ENCODE measurements around the gene NME3.
"Not testable (repeated sequence)": the region's sequence is repeated elsewhere in the genome, so short reads cannot be mapped to it uniquely, and the experiment has no call there.

Gene NME3

DNA sequence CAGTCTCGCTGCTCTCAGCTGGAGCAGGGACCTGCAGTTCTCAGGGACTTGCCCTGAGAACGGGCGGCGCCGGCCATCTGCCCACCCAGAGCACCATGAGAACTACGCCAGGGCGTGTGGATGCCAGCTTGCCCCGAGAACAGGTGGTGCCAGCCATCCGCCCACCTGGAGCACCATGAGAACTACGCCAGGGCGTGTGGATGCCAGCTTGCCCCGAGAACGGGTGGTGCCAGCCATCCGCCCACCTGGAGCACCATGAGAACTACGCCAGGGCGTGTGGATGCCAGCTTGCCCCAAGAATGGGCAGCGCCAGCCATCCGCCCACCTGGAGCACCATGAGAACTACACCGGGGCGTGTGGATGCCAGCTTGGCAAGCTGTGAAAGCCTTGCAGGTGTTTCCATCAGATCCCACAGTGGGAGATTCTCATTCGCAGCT is 38.8 kb downstream of the NME3 start:
- not testable (repeated sequence) for H3K27me3 ChIP-seq (ENCODE audit: control insufficient read depth, insufficient read depth, low read length); H3K4me1 ChIP-seq (ENCODE audit: control insufficient read depth, insufficient read depth, low read length); H3K9me3 ChIP-seq (ENCODE audit: control insufficient read depth, insufficient read depth, low read length); H3K4me3 ChIP-seq (ENCODE audit: low read depth, low read length); H3K9ac ChIP-seq (ENCODE audit: low read depth, low read length)
- peaks cover 25% of the 10 kb centered on the region for H3K36me3 ChIP-seq (ENCODE audit: control insufficient read depth, insufficient read depth, low read length)

GRCh38 chr16:1732071-1732470 is 39.3 kb downstream of the NME3 start:
- no peaks in the 10 kb centered on the region for H3K4me1 ChIP-seq (ENCODE audit: control insufficient read depth, insufficient read depth, low read length)
- peaks cover 25% of the 10 kb centered on the region for H3K36me3 ChIP-seq (ENCODE audit: control insufficient read depth, insufficient read depth, low read length)
- H3K9ac ChIP-seq (ENCODE audit: low read depth, low read length): no peak overlapping the region
- H3K4me3 ChIP-seq (ENCODE audit: low read depth, low read length): no peak overlapping the region
- H3K9me3 ChIP-seq (ENCODE audit: control insufficient read depth, insufficient read depth, low read length): no peaks in the 10 kb centered on the region
- H3K27me3 ChIP-seq (ENCODE audit: control insufficient read depth, insufficient read depth, low read length): no peaks in the 10 kb centered on the region

DNA sequence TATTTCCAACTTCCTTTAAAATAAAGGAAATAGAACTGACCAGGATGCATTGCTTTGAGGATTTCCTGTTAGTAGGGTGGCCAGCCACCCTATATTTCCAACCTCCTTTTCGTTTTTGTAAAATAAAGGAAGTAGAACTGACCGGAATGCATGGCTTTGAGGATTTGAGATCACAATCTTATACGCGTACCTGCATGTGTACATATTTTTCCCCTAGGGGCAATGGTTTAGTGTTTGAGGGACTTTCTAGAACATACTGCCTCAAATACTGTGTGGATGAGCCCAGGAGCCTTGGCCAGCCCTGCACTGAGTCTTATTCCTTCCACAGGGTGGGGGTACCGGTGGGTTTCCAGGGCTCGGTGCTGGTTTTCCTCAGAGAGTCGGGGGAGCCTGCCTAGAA is 39.7 kb downstream of the NME3 start:
- peaks cover 25% of the 10 kb centered on the region for H3K36me3 ChIP-seq (ENCODE audit: control insufficient read depth, insufficient read depth, low read length)
- no peaks in the 10 kb centered on the region for H3K9me3 ChIP-seq (ENCODE audit: control insufficient read depth, insufficient read depth, low read length)
- H3K4me1 ChIP-seq (ENCODE audit: control insufficient read depth, insufficient read depth, low read length): no peaks in the 10 kb centered on the region
- H3K4me3 ChIP-seq (ENCODE audit: low read depth, low read length): no peak overlapping the region
- H3K27me3 ChIP-seq (ENCODE audit: control insufficient read depth, insufficient read depth, low read length): no peaks in the 10 kb centered on the region
- H3K9ac ChIP-seq (ENCODE audit: low read depth, low read length): no peak overlapping the region

- Histone ChIP-seq H3K4me1 (ENCODE audit: control insufficient read depth, insufficient read depth, low read length) (no peaks in the 10 kb centered on the region), H3K9me3 (ENCODE audit: control insufficient read depth, insufficient read depth, low read length) (no peaks in the 10 kb centered on the region), H3K4me3 (ENCODE audit: low read depth, low read length) (no peak overlapping the region), H3K9ac (ENCODE audit: low read depth, low read length) (no peak overlapping the region), H3K27me3 (ENCODE audit: control insufficient read depth, insufficient read depth, low read length) (no peaks in the 10 kb centered on the region), H3K36me3 (ENCODE audit: control insufficient read depth, insufficient read depth, low read length) (peaks cover 28% of the 10 kb centered on the region)
Measured at GRCh38 chr16:1731073-1731472, 40.3 kb downstream of the NME3 start.

GRCh38 chr16:1729445-1729844 is 41.9 kb downstream of the NME3 start:
- peaks cover 24% of the 10 kb centered on the region for H3K36me3 ChIP-seq (ENCODE audit: control insufficient read depth, insufficient read depth, low read length)
- no peaks in the 10 kb centered on the region for H3K4me1 ChIP-seq (ENCODE audit: control insufficient read depth, insufficient read depth, low read length)

GRCh38 chr16:1729026-1729425 is 42.3 kb downstream of the NME3 start:
- Histone ChIP-seq H3K9me3 (ENCODE audit: control insufficient read depth, insufficient read depth, low read length) (no peaks in the 10 kb centered on the region), H3K9ac (ENCODE audit: low read depth, low read length) (no peak overlapping the region), H3K4me1 (ENCODE audit: control insufficient read depth, insufficient read depth, low read length) (no peaks in the 10 kb centered on the region), H3K4me3 (ENCODE audit: low read depth, low read length) (no peak overlapping the region), H3K36me3 (ENCODE audit: control insufficient read depth, insufficient read depth, low read length) (peaks cover 19% of the 10 kb centered on the region), H3K27me3 (ENCODE audit: control insufficient read depth, insufficient read depth, low read length) (no peaks in the 10 kb centered on the region)

More at GRCh38 chr16:1729445-1729844, 41.9 kb downstream of the NME3 start:
- no peaks in the 10 kb centered on the region for H3K27me3 ChIP-seq (ENCODE audit: control insufficient read depth, insufficient read depth, low read length)
- H3K9ac ChIP-seq (ENCODE audit: low read depth, low read length): no peak overlapping the region
- no peak overlapping the region for H3K4me3 ChIP-seq (ENCODE audit: low read depth, low read length)
- no peaks in the 10 kb centered on the region for H3K9me3 ChIP-seq (ENCODE audit: control insufficient read depth, insufficient read depth, low read length)

GRCh38 chr16:1727651-1728624 is 43.4 kb downstream of the NME3 start:
- Histone ChIP-seq H3K36me3 (ENCODE audit: control insufficient read depth, insufficient read depth, low read length) (peaks cover 9% of the 10 kb centered on the region), H3K27me3 (ENCODE audit: control insufficient read depth, insufficient read depth, low read length) (no peaks in the 10 kb centered on the region), H3K9ac (ENCODE audit: low read depth, low read length) (no peak overlapping the region), H3K4me3 (ENCODE audit: low read depth, low read length) (no peak overlapping the region), H3K9me3 (ENCODE audit: control insufficient read depth, insufficient read depth, low read length) (no peaks in the 10 kb centered on the region), H3K4me1 (ENCODE audit: control insufficient read depth, insufficient read depth, low read length) (no peaks in the 10 kb centered on the region)

DNA sequence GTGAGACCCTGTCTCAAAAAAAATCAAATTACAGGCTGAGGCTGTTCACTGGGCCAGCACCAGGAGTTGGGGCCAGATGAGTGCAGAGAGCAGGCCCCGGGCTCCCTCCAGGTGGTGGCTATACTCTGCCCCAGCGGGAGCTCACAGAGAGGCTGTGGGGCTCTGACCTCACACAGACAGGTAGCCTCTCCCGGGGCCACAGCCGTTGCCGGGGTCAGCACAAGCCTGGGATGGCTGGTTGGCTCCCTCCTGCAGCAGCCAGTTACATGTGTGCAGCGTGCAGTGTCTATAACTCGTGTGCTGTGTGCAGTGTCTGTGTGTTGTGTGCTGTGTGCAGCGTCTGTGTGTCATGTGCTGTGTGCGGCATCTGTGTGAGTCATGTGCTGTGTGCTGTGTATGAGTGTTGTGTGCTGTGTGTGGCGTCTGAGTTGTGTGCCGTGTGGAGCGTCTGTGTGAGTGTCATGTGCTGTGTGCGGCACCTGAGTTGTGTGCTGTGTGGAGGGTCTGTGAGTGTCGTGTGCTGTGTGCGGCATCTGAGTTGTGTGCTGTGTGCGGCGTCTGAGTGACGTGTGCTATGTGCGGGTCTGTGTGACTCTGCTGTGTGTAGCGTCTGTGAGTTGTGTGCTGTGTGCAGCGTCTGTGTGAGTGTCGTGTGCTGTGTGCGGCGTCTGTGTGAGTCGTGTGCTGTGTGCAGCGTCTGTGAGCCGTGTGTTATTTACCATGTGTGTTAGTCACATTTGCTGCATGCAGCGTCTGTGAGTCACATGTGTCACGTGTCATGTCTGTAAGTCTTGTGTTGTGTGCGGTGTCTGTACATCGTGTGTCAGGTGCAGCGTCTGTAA is 44.5 kb downstream of the NME3 start:
- Histone ChIP-seq H3K27me3 (ENCODE audit: control insufficient read depth, insufficient read depth, low read length) (no peaks in the 10 kb centered on the region), H3K36me3 (ENCODE audit: control insufficient read depth, insufficient read depth, low read length) (peaks cover 8% of the 10 kb centered on the region), H3K4me3 (ENCODE audit: low read depth, low read length) (no peak overlapping the region), H3K4me1 (ENCODE audit: control insufficient read depth, insufficient read depth, low read length) (no peaks in the 10 kb centered on the region), H3K9me3 (ENCODE audit: control insufficient read depth, insufficient read depth, low read length) (no peaks in the 10 kb centered on the region), H3K9ac (ENCODE audit: low read depth, low read length) (no peak overlapping the region)

- peaks cover 8% of the 10 kb centered on the region for H3K36me3 ChIP-seq (ENCODE audit: control insufficient read depth, insufficient read depth, low read length)
- H3K4me1 ChIP-seq (ENCODE audit: control insufficient read depth, insufficient read depth, low read length): no peaks in the 10 kb centered on the region
- no peak overlapping the region for H3K9ac ChIP-seq (ENCODE audit: low read depth, low read length)
- no peak overlapping the region for H3K4me3 ChIP-seq (ENCODE audit: low read depth, low read length)
- H3K9me3 ChIP-seq (ENCODE audit: control insufficient read depth, insufficient read depth, low read length): no peaks in the 10 kb centered on the region
- H3K27me3 ChIP-seq (ENCODE audit: control insufficient read depth, insufficient read depth, low read length): no peaks in the 10 kb centered on the region
Measured at GRCh38 chr16:1724491-1724890, 46.9 kb downstream of the NME3 start.

DNA sequence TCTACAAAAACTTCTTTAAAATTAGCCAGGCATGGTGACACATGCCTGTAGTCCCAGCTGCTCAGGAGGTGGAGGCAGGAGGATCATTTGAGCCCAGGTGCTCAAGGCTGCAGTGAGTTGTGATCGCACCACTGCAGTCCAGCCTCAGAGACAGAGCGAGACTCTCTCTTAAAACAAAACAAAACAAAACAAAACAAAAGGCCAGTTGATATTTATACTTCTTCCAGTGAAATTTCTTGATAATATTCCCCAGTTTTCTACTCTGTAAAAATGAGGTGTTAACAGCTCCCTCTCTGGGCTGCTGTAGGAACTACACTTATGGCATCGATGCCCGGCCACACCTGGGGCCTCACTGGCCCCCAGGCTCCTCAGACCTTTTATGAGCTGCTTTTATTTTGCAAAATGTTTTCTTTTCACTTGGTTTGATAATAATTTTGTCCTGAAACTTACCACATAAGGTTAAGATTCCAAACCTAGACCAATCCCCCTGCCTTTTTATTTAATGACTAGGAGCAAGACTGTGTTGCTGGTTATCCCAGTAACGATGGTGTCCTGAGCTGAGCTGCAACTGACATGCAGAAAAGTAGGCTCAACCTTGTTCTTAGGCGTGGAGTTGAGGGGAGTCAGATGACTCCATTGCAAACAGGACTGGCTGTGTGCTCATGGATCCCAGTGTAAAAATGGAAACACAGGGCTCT is 47.7 kb downstream of the NME3 start:
- H3K9me3 ChIP-seq (ENCODE audit: control insufficient read depth, insufficient read depth, low read length): no peaks in the 10 kb centered on the region
- H3K4me1 ChIP-seq (ENCODE audit: control insufficient read depth, insufficient read depth, low read length): no peaks in the 10 kb centered on the region
- peaks cover 4% of the 10 kb centered on the region for H3K36me3 ChIP-seq (ENCODE audit: control insufficient read depth, insufficient read depth, low read length)
- H3K27me3 ChIP-seq (ENCODE audit: control insufficient read depth, insufficient read depth, low read length): no peaks in the 10 kb centered on the region
- no peak overlapping the region for H3K9ac ChIP-seq (ENCODE audit: low read depth, low read length)
- no peak overlapping the region for H3K4me3 ChIP-seq (ENCODE audit: low read depth, low read length)

GRCh38 chr16:1721372-1721771 is 50.0 kb downstream of the NME3 start:
- H3K9ac ChIP-seq (ENCODE audit: low read depth, low read length): no peak overlapping the region
- peaks cover 4% of the 10 kb centered on the region for H3K36me3 ChIP-seq (ENCODE audit: control insufficient read depth, insufficient read depth, low read length)
- no peaks in the 10 kb centered on the region for H3K27me3 ChIP-seq (ENCODE audit: control insufficient read depth, insufficient read depth, low read length)
- H3K4me1 ChIP-seq (ENCODE audit: control insufficient read depth, insufficient read depth, low read length): no peaks in the 10 kb centered on the region
- no peak overlapping the region for H3K4me3 ChIP-seq (ENCODE audit: low read depth, low read length)
- H3K9me3 ChIP-seq (ENCODE audit: control insufficient read depth, insufficient read depth, low read length): no peaks in the 10 kb centered on the region

All from iPS-15b (cell line).